ENCODE results near the gene RHBDD3. TPM values are rescaled to one million over a fixed set of nuclear protein-coding genes. Genes with fewer than 3 reads are reported as not detected.

Gene RHBDD3
- total RNA-seq, 1 experiment from 2014 or later: 49.6 TPM

- peak within 1 kb of the TSS; percentile 66 to 75 for H3K4me3 ChIP-seq (ENCODE audit: low read depth in 2 of 2, low read length in 2 of 2)
- TF ChIP-seq TCF7L2 (IDR thresholded peaks at IDR 0.05; ENCODE audit: low read depth, low read length) (peak; percentile 62), SIN3A (IDR thresholded peaks at IDR 0.05; ENCODE audit: borderline replicate concordance, insufficient read depth, low read depth, low read length) (no peak), CTCF (IDR thresholded peaks at IDR 0.05) (peak; percentile 13; the same call in 1 of the 2 replicates), POLR2AphosphoS5 (IDR thresholded peaks at IDR 0.05; ENCODE audit: low read depth, low read length) (no peak), REST (IDR thresholded peaks at IDR 0.05; ENCODE audit: insufficient read depth in 1 of 2, low read depth in 2 of 2, low read length in 1 of 2) (no peak)
- intact Hi-C loops (cut with micrococcal nuclease; ENCODE audit: unreplicated experiment): no loop called here
- no TSS peak for BruUV-seq (replicated peaks)
- H3K27me3 ChIP-seq (ENCODE audit: control insufficient read depth, insufficient read depth, low read length): no peaks in the 10 kb centered on the region
- POLR2A ChIA-PET: interaction anchor here (0.6 to 0.7 kb wide), 2 partner anchors 57 to 318 kb away, joined by 3 to 16 read pairs; no protein-coding TSS in a partner anchor
- no peaks in the 10 kb centered on the region; the same call in 1 of the 2 replicates for H3K36me3 ChIP-seq (ENCODE audit: control insufficient read depth, insufficient read depth, low read length)
- in situ Hi-C loops (cut with HindIII; ENCODE audit: low pct_unique_long_range_greater_than_20kb, low sequenced_read_pairs): no loop called here
- ATAC-seq (peak; percentile 70), DNase-seq (ENCODE audit: low read depth, low spot score) (no peak)
- peak within 1 kb of the TSS; percentile 88 for H3K27ac ChIP-seq (ENCODE audit: low read length)
- CTCF ChIA-PET: no interaction called here
- H3K4me1 ChIP-seq (ENCODE audit: control insufficient read depth, insufficient read depth, low read length): peaks cover 31% of the 10 kb centered on the region
- H3K9me3 ChIP-seq (ENCODE audit: control insufficient read depth, insufficient read depth, low read depth, low read length): no peaks in the 10 kb centered on the region
Observed at GRCh38 chr22:29306175-29306834, 38.5 kb upstream of the RHBDD3 start, which contains the start of gene GAS2L1. Gene GAS2L1 (plus strand): TSS chr22:29306650. CDS start chr22:29308106, 1,456 bp downstream.

GRCh38 chr22:29305836-29306174, 38.0 kb upstream of the RHBDD3 start:
- CTCF ChIA-PET: no interaction called here
- Histone ChIP-seq H3K27me3 (ENCODE audit: control insufficient read depth, insufficient read depth, low read length) (no peaks in the 10 kb centered on the region), H3K4me1 (ENCODE audit: control insufficient read depth, insufficient read depth, low read length) (peaks cover 28% of the 10 kb centered on the region), H3K4me3 (ENCODE audit: low read depth in 2 of 2, low read length in 2 of 2) (peak overlapping the region in 1 of 2 experiments; percentile 66; a peak in 2 of 4 replicates), H3K9me3 (ENCODE audit: control insufficient read depth, insufficient read depth, low read depth, low read length) (no peaks in the 10 kb centered on the region), H3K36me3 (ENCODE audit: control insufficient read depth, insufficient read depth, low read length) (no peaks in the 10 kb centered on the region; the same call in 1 of the 2 replicates), H3K27ac (ENCODE audit: low read length) (peak overlapping the region; percentile 83; the same call in 1 of the 2 replicates)
- POLR2A ChIA-PET: interaction anchor here (0.6 to 0.7 kb wide), 2 partner anchors 58 to 318 kb away, joined by 3 to 16 read pairs; no protein-coding TSS in a partner anchor
- intact Hi-C loops (cut with micrococcal nuclease; ENCODE audit: unreplicated experiment): no loop called here
- TF ChIP-seq SIN3A (IDR thresholded peaks at IDR 0.05; ENCODE audit: borderline replicate concordance, insufficient read depth, low read depth, low read length) (no peak), TCF7L2 (IDR thresholded peaks at IDR 0.05; ENCODE audit: low read depth, low read length) (no peak), POLR2AphosphoS5 (IDR thresholded peaks at IDR 0.05; ENCODE audit: low read depth, low read length) (no peak), REST (IDR thresholded peaks at IDR 0.05; ENCODE audit: insufficient read depth in 1 of 2, low read depth in 2 of 2, low read length in 1 of 2) (no peak), CTCF (IDR thresholded peaks at IDR 0.05) (no peak)
- in situ Hi-C loops (cut with HindIII; ENCODE audit: low pct_unique_long_range_greater_than_20kb, low sequenced_read_pairs): no loop called here
- no TSS peak for BruUV-seq (replicated peaks)
- ATAC-seq (no peak), DNase-seq (ENCODE audit: low read depth, low spot score) (no peak)

All from Panc1 (cell line).